Measurements from ENCODE around the gene FARP1. TPM values are rescaled to one million over a fixed set of nuclear protein-coding genes. Genes with fewer than 3 reads are reported as not detected.

The FARP1 gene
- total RNA-seq, 1 donor from 2014 or later, result 128 TPM

GRCh38 chr13:98407575-98407974 lies 264.7 kb downstream of the FARP1 start:
- Histone ChIP-seq H4K20me1 (ENCODE audit: insufficient read depth, low read length) (no peaks in the 10 kb centered on the region), H3K36me3 (ENCODE audit: insufficient read depth, low read length) (peaks cover 4% of the 10 kb centered on the region), H3K4me2 (ENCODE audit: low read length) (no peak overlapping the region), H3K9ac (ENCODE audit: low read length) (no peak overlapping the region), H3K27me3 (ENCODE audit: insufficient read depth, low read length) (no peaks in the 10 kb centered on the region), H3K4me3 (ENCODE audit: insufficient read depth, low read depth, low read length) (no peak overlapping the region), H3K79me2 (ENCODE audit: insufficient read depth, low read length) (no peaks in the 10 kb centered on the region), H3K9me3 (ENCODE audit: insufficient read depth, low read depth, low read length) (no peaks in the 10 kb centered on the region), H3K27ac (ENCODE audit: low read depth, low read length) (no peak overlapping the region), H3K4me1 (ENCODE audit: insufficient read depth, low read length) (no peaks in the 10 kb centered on the region), H2AFZ (ENCODE audit: low read depth, low read length) (no peak overlapping the region)
- Mint-ChIP-seq H3K27me3 (ENCODE audit: low read depth, unreplicated experiment) (no peaks in the 10 kb centered on the region), H3K9me3 (ENCODE audit: unreplicated experiment) (no peaks in the 10 kb centered on the region), H3K36me3 (ENCODE audit: low read depth, unreplicated experiment) (peaks cover 15% of the 10 kb centered on the region), H3K4me1 (ENCODE audit: low read depth, unreplicated experiment) (peaks cover 6% of the 10 kb centered on the region), H3K4me3 (ENCODE audit: unreplicated experiment) (no peak overlapping the region), H3K27ac (ENCODE audit: unreplicated experiment) (no peak overlapping the region)
- no peak for DNase-seq (ENCODE audit: low read depth)
- no peak for TF ChIP-seq CTCF (IDR thresholded peaks at IDR 0.05; ENCODE audit: insufficient read depth, low read depth, low read length)
- no peak for TF ChIP-seq EZH2 (IDR thresholded peaks at IDR 0.05; ENCODE audit: insufficient read depth, low read length)
- FAIRE-seq, result no peak

GRCh38 chr13:98409281-98409680 lies 266.4 kb downstream of the FARP1 start:
- no peak overlapping the region for H3K27ac ChIP-seq (ENCODE audit: low read depth, low read length)

More at GRCh38 chr13:98409281-98409680, 266.4 kb downstream of the FARP1 start:
- Mint-ChIP-seq H3K4me1 (ENCODE audit: low read depth, unreplicated experiment) (peaks cover 6% of the 10 kb centered on the region), H3K36me3 (ENCODE audit: low read depth, unreplicated experiment) (peaks cover 12% of the 10 kb centered on the region), H3K27me3 (ENCODE audit: low read depth, unreplicated experiment) (no peaks in the 10 kb centered on the region), H3K27ac (ENCODE audit: unreplicated experiment) (no peak overlapping the region), H3K9me3 (ENCODE audit: unreplicated experiment) (no peaks in the 10 kb centered on the region), H3K4me3 (ENCODE audit: unreplicated experiment) (no peak overlapping the region)
- no peak overlapping the region for H3K9ac ChIP-seq (ENCODE audit: low read length)
- FAIRE-seq (no peak), DNase-seq (ENCODE audit: low read depth) (no peak)
- H4K20me1 ChIP-seq (ENCODE audit: insufficient read depth, low read length), result no peaks in the 10 kb centered on the region
- H3K27me3 ChIP-seq (ENCODE audit: insufficient read depth, low read length), result no peaks in the 10 kb centered on the region
- no peaks in the 10 kb centered on the region for H3K9me3 ChIP-seq (ENCODE audit: insufficient read depth, low read depth, low read length)
- TF ChIP-seq CTCF (IDR thresholded peaks at IDR 0.05; ENCODE audit: insufficient read depth, low read depth, low read length), result no peak
- no peak for TF ChIP-seq EZH2 (IDR thresholded peaks at IDR 0.05; ENCODE audit: insufficient read depth, low read length)
- H3K4me3 ChIP-seq (ENCODE audit: insufficient read depth, low read depth, low read length), result no peak overlapping the region
- no peaks in the 10 kb centered on the region for H3K79me2 ChIP-seq (ENCODE audit: insufficient read depth, low read length)
- no peak overlapping the region for H3K4me2 ChIP-seq (ENCODE audit: low read length)
- H2AFZ ChIP-seq (ENCODE audit: low read depth, low read length), result no peak overlapping the region
- H3K36me3 ChIP-seq (ENCODE audit: insufficient read depth, low read length), result no peaks in the 10 kb centered on the region
- H3K4me1 ChIP-seq (ENCODE audit: insufficient read depth, low read length), result no peaks in the 10 kb centered on the region

Measured in astrocyte (in vitro differentiated cells and primary cell).